ENCODE measurements around the gene GANAB. TPM values are rescaled to one million over a fixed set of nuclear protein-coding genes. Genes with fewer than 3 reads are reported as not detected.

Gene GANAB
- total RNA-seq, 4 donors from 2014 or later, result 158 to 297 (median 201) TPM

- H3K4me3 ChIP-seq (replicated peaks in 1 of 3), result peak overlapping the region; percentile 61 to 93 (median 63)
- no peaks in the 10 kb centered on the region for H3K36me3 ChIP-seq
- no peak for DNase-seq
- peak overlapping the region; percentile 56 to 79 (median 77) for H3K27ac ChIP-seq
- intact Hi-C loops (cut with DNase I), result no loop called here
- H3K4me1 ChIP-seq, result peaks cover 15 to 23% of the 10 kb centered on the region in 2 donors
- H3K9me3 ChIP-seq, result no peaks in the 10 kb centered on the region
- 47 to 56% methylated on average over 12 to 15 of the region's 16 CpGs for WGBS, 2 donors
- H3K27me3 ChIP-seq, result no peaks in the 10 kb centered on the region
- TF ChIP-seq POLR2A (IDR thresholded peaks at IDR 0.05) (no peak), CTCF (IDR thresholded peaks at IDR 0.05) (no peak)
Observed at GRCh38 chr11:62666259-62666926, 20.0 kb upstream of the GANAB start.

GRCh38 chr11:62665599-62666258 is 19.3 kb upstream of the GANAB start:
- Histone ChIP-seq H3K4me3 (replicated peaks in 1 of 3) (peak overlapping the region; percentile 61 to 93 (median 63)), H3K27ac (peak overlapping the region; percentile 56 to 79 (median 77)), H3K9me3 (no peaks in the 10 kb centered on the region), H3K4me1 (peaks cover 13 to 20% of the 10 kb centered on the region in 2 donors), H3K36me3 (no peaks in the 10 kb centered on the region), H3K27me3 (no peaks in the 10 kb centered on the region)
- DNase-seq, result peak; percentile 67
- intact Hi-C loops (cut with DNase I), result no loop called here
- WGBS, 2 donors, result 3 to 4% methylated on average over 31 to 36 of the region's 39 CpGs
- TF ChIP-seq CTCF (IDR thresholded peaks at IDR 0.05) (no peak), POLR2A (IDR thresholded peaks at IDR 0.05) (no peak)

GRCh38 chr11:62665075-62665598 is 18.7 kb upstream of the GANAB start, which contains the start of the genes C11orf98 and CSKMT:
Gene C11orf98 (minus strand): TSS chr11:62665210. CDS start chr11:62665169, 41 bp downstream.
Gene CSKMT (plus strand): TSS chr11:62665312. CDS start chr11:62665880, 568 bp downstream.
- 0 to 2% methylated on average over 5 to 10 of the region's 47 CpGs for WGBS, 2 donors
- no peaks in the 10 kb centered on the region for H3K9me3 ChIP-seq
- no peaks in the 10 kb centered on the region for H3K27me3 ChIP-seq
- H3K4me3 ChIP-seq (replicated peaks in 1 of 3), result peak within 1 kb of the TSS; percentile 63 to 93 (median 82)
- H3K36me3 ChIP-seq, result no peaks in the 10 kb centered on the region
- peak within 1 kb of the TSS; percentile 63 to 79 (median 77) for H3K27ac ChIP-seq
- TF ChIP-seq POLR2A (IDR thresholded peaks at IDR 0.05) (peak; percentile 89 to 99), CTCF (IDR thresholded peaks at IDR 0.05) (no peak)
- peak; percentile 94 to 95 for DNase-seq
- peaks cover 10 to 16% of the 10 kb centered on the region in 2 donors for H3K4me1 ChIP-seq
- intact Hi-C loops (cut with DNase I), result no loop called here

GRCh38 chr11:62664405-62665074 is 18.1 kb upstream of the GANAB start:
- TF ChIP-seq POLR2A (IDR thresholded peaks at IDR 0.05) (no peak), CTCF (IDR thresholded peaks at IDR 0.05) (no peak)
- peak; percentile 61 to 64 for DNase-seq
- no peaks in the 10 kb centered on the region for H3K36me3 ChIP-seq
- H3K27me3 ChIP-seq, result no peaks in the 10 kb centered on the region
- intact Hi-C loops (cut with DNase I), result no loop called here
- peaks cover 10 to 16% of the 10 kb centered on the region in 2 donors for H3K4me1 ChIP-seq
- peak overlapping the region; percentile 63 to 93 (median 82) for H3K4me3 ChIP-seq (replicated peaks in 1 of 3)
- 3 to 7% methylated on average over 14 to 27 of the region's 36 CpGs for WGBS, 2 donors
- no peaks in the 10 kb centered on the region for H3K9me3 ChIP-seq
- H3K27ac ChIP-seq, result peak overlapping the region; percentile 63 to 79 (median 77)

Data from thyroid gland (tissue), 4 donors.